ENCODE measurements around the gene WWC2.

Gene WWC2

DNA sequence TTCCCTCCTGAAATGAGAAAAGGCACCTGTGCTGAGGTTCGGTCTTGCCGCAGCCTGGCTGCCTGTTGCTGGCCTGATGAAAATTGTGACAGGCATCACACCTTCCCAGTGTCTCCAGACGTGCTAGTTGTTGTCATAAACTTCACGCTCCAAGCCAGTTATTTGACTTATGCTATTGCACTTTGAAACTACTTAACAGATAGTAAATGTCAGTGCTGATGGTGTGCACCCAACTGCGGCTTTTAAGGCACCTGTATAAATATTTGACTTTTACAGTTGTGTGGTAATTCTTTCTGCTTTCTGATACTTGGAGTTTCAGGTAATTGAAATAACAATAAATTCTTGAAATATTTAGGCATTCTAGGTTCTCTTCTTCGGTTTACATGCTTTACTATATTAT, 1.8 kb downstream of the WWC2 start (continued):
- TF ChIP-seq, protein P1, sequence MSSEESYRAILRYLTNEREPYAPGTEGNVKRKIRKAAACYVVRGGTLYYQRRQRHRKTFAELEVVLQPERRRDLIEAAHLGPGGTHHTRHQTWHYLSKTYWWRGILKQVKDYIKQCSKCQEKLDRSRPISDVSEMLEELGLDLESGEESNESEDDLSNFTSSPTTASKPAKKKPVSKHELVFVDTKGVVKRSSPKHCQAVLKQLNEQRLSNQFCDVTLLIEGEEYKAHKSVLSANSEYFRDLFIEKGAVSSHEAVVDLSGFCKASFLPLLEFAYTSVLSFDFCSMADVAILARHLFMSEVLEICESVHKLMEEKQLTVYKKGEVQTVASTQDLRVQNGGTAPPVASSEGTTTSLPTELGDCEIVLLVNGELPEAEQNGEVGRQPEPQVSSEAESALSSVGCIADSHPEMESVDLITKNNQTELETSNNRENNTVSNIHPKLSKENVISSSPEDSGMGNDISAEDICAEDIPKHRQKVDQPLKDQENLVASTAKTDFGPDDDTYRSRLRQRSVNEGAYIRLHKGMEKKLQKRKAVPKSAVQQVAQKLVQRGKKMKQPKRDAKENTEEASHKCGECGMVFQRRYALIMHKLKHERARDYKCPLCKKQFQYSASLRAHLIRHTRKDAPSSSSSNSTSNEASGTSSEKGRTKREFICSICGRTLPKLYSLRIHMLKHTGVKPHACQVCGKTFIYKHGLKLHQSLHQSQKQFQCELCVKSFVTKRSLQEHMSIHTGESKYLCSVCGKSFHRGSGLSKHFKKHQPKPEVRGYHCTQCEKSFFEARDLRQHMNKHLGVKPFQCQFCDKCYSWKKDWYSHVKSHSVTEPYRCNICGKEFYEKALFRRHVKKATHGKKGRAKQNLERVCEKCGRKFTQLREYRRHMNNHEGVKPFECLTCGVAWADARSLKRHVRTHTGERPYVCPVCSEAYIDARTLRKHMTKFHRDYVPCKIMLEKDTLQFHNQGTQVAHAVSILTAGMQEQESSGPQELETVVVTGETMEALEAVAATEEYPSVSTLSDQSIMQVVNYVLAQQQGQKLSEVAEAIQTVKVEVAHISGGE (tag by site-specific recombination; conservative IDR thresholded peaks at IDR 0.05; ENCODE audit: low read depth) = no peak
- no peak for TF ChIP-seq ZNF677 (tag by site-specific recombination; IDR thresholded peaks at IDR 0.05)
- TF ChIP-seq ZNF174 (tag by site-specific recombination; IDR thresholded peaks at IDR 0.05) = no peak
- TF ChIP-seq ZNF324 (tag by site-specific recombination; IDR thresholded peaks at IDR 0.05) = no peak
- no peak for TF ChIP-seq ZNF658 (tag by site-specific recombination; IDR thresholded peaks at IDR 0.05)
- TF ChIP-seq, protein P2, sequence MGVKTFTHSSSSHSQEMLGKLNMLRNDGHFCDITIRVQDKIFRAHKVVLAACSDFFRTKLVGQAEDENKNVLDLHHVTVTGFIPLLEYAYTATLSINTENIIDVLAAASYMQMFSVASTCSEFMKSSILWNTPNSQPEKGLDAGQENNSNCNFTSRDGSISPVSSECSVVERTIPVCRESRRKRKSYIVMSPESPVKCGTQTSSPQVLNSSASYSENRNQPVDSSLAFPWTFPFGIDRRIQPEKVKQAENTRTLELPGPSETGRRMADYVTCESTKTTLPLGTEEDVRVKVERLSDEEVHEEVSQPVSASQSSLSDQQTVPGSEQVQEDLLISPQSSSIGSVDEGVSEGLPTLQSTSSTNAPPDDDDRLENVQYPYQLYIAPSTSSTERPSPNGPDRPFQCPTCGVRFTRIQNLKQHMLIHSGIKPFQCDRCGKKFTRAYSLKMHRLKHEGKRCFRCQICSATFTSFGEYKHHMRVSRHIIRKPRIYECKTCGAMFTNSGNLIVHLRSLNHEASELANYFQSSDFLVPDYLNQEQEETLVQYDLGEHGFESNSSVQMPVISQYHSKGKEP (tag by site-specific recombination; IDR thresholded peaks at IDR 0.05) = peak; percentile 59; the same call in 1 of the 2 replicates
- no peak for TF ChIP-seq ZBTB17 (tag by site-specific recombination; IDR thresholded peaks at IDR 0.05)
- peak; percentile 68 for TF ChIP-seq ZNF335 (tag by site-specific recombination; conservative IDR thresholded peaks at IDR 0.05)
- no peak for TF ChIP-seq ZNF266 (tag by site-specific recombination; IDR thresholded peaks at IDR 0.05; ENCODE audit: low read depth)
- TF ChIP-seq GLIS1 (tag by site-specific recombination; IDR thresholded peaks at IDR 0.05) = peak; percentile 36; the same call in 1 of the 2 replicates
- TF ChIP-seq ZNF214 (tag by site-specific recombination; IDR thresholded peaks at IDR 0.05; ENCODE audit: borderline replicate concordance) = no peak
- TF ChIP-seq KLF10 (tag by site-specific recombination; IDR thresholded peaks at IDR 0.05) = peak; percentile 15; the same call in 1 of the 2 replicates
- TF ChIP-seq, protein P3, sequence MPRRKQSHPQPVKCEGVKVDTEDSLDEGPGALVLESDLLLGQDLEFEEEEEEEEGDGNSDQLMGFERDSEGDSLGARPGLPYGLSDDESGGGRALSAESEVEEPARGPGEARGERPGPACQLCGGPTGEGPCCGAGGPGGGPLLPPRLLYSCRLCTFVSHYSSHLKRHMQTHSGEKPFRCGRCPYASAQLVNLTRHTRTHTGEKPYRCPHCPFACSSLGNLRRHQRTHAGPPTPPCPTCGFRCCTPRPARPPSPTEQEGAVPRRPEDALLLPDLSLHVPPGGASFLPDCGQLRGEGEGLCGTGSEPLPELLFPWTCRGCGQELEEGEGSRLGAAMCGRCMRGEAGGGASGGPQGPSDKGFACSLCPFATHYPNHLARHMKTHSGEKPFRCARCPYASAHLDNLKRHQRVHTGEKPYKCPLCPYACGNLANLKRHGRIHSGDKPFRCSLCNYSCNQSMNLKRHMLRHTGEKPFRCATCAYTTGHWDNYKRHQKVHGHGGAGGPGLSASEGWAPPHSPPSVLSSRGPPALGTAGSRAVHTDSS (tag by site-specific recombination; IDR thresholded peaks at IDR 0.05) = no peak
- no peak for TF ChIP-seq ZIC2 (tag by site-specific recombination; IDR thresholded peaks at IDR 0.05)
- TF ChIP-seq, protein P4, sequence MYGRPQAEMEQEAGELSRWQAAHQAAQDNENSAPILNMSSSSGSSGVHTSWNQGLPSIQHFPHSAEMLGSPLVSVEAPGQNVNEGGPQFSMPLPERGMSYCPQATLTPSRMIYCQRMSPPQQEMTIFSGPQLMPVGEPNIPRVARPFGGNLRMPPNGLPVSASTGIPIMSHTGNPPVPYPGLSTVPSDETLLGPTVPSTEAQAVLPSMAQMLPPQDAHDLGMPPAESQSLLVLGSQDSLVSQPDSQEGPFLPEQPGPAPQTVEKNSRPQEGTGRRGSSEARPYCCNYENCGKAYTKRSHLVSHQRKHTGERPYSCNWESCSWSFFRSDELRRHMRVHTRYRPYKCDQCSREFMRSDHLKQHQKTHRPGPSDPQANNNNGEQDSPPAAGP (tag by site-specific recombination; IDR thresholded peaks at IDR 0.05) = no peak
- TF ChIP-seq ZNF560 (tag by site-specific recombination; IDR thresholded peaks at IDR 0.05; ENCODE audit: borderline replicate concordance) = no peak
- no peak for TF ChIP-seq ZNF629 (tag by site-specific recombination; IDR thresholded peaks at IDR 0.05)
- TF ChIP-seq ZNF416 (tag by site-specific recombination; IDR thresholded peaks at IDR 0.05) = no peak
- TF ChIP-seq ZNF48 (tag by site-specific recombination; IDR thresholded peaks at IDR 0.05) = no peak
- TF ChIP-seq ZNF596 (tag by site-specific recombination; IDR thresholded peaks at IDR 0.05) = no peak
- TF ChIP-seq, protein P5, sequence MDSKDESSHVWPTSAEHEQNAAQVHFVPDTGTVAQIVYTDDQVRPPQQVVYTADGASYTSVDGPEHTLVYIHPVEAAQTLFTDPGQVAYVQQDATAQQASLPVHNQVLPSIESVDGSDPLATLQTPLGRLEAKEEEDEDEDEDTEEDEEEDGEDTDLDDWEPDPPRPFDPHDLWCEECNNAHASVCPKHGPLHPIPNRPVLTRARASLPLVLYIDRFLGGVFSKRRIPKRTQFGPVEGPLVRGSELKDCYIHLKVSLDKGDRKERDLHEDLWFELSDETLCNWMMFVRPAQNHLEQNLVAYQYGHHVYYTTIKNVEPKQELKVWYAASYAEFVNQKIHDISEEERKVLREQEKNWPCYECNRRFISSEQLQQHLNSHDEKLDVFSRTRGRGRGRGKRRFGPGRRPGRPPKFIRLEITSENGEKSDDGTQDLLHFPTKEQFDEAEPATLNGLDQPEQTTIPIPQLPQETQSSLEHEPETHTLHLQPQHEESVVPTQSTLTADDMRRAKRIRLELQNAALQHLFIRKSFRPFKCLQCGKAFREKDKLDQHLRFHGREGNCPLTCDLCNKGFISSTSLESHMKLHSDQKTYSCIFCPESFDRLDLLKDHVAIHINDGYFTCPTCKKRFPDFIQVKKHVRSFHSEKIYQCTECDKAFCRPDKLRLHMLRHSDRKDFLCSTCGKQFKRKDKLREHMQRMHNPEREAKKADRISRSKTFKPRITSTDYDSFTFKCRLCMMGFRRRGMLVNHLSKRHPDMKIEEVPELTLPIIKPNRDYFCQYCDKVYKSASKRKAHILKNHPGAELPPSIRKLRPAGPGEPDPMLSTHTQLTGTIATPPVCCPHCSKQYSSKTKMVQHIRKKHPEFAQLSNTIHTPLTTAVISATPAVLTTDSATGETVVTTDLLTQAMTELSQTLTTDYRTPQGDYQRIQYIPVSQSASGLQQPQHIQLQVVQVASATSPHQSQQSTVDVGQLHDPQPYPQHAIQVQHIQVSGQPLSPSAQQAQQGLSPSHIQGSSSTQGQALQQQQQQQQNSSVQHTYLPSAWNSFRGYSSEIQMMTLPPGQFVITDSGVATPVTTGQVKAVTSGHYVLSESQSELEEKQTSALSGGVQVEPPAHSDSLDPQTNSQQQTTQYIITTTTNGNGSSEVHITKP (tag by site-specific recombination; IDR thresholded peaks at IDR 0.05) = no peak
- TF ChIP-seq ZNF2 (tag by site-specific recombination; IDR thresholded peaks at IDR 0.05) = 0 out of 2 replicates have a peak, but pooled peaks have one; percentile 17
- no peak for TF ChIP-seq ZNF426 (tag by site-specific recombination; IDR thresholded peaks at IDR 0.05)
- TF ChIP-seq ZNF211 (tag by site-specific recombination; IDR thresholded peaks at IDR 0.05; ENCODE audit: low read depth) = no peak
- TF ChIP-seq ZNF16 (tag by site-specific recombination; IDR thresholded peaks at IDR 0.05; ENCODE audit: low read depth) = no peak
- no peak for TF ChIP-seq ZNF146 (tag by site-specific recombination; IDR thresholded peaks at IDR 0.05)
- TF ChIP-seq, protein P6, sequence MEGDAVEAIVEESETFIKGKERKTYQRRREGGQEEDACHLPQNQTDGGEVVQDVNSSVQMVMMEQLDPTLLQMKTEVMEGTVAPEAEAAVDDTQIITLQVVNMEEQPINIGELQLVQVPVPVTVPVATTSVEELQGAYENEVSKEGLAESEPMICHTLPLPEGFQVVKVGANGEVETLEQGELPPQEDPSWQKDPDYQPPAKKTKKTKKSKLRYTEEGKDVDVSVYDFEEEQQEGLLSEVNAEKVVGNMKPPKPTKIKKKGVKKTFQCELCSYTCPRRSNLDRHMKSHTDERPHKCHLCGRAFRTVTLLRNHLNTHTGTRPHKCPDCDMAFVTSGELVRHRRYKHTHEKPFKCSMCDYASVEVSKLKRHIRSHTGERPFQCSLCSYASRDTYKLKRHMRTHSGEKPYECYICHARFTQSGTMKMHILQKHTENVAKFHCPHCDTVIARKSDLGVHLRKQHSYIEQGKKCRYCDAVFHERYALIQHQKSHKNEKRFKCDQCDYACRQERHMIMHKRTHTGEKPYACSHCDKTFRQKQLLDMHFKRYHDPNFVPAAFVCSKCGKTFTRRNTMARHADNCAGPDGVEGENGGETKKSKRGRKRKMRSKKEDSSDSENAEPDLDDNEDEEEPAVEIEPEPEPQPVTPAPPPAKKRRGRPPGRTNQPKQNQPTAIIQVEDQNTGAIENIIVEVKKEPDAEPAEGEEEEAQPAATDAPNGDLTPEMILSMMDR (tag by site-specific recombination; IDR thresholded peaks at IDR 0.05) = no peak
